NT2/D1 (cell line): ENCODE measurements around the gene BRIP1.

Experiments used
- DNase-seq: peaks from one replicate; pipeline ENCODE4 v3.0.0-alpha.2; 2011; ENCODE audit warnings: low read depth, low spot score
- H3K27me3 ChIP-seq: 2 replicates; pipeline ENCODE4 v1.6.0; 2011; ENCODE audit warnings: mild to moderate bottlenecking; ENCODE audit not compliant: insufficient read length, insufficient read depth
- H3K36me3 ChIP-seq: 2 replicates; pipeline ENCODE4 v1.6.1; 2011; ENCODE audit warnings: mild to moderate bottlenecking, low read length, mixed read lengths; ENCODE audit not compliant: insufficient read depth, insufficient read length
- H3K4me1 ChIP-seq: 2 replicates; pipeline ENCODE4 v1.5.1; 2011; ENCODE audit not compliant: insufficient read depth, insufficient read length
- H3K4me3 ChIP-seq: 2 replicates; pipeline ENCODE4 v1.5.1; 2011; ENCODE audit warnings: low read depth; ENCODE audit not compliant: insufficient read length
- H3K9ac ChIP-seq: 2 replicates; pipeline ENCODE4 v1.6.0; 2011; ENCODE audit warnings: low read depth; ENCODE audit not compliant: insufficient read length
- H3K9me3 ChIP-seq: 2 replicates; pipeline ENCODE4 v1.5.1; 2011; ENCODE audit warnings: mild to moderate bottlenecking, low read length; ENCODE audit not compliant: insufficient read depth
- SUZ12 ChIP-seq: IDR thresholded peaks from 2 replicates; pipeline ENCODE4 v1.6.1; 2011; ENCODE audit not compliant: insufficient read length, insufficient read depth; ENCODE audit errors: extremely low read depth
- YY1 ChIP-seq: IDR thresholded peaks from 2 replicates; pipeline ENCODE4 v1.6.1; 2011; ENCODE audit not compliant: insufficient read length, insufficient read depth
- ZNF274 ChIP-seq: IDR thresholded peaks from 2 replicates; pipeline ENCODE4 v1.6.1; 2011; ENCODE audit warnings: mild to moderate bottlenecking, low read depth, low read length

BRIP1 gene

DNA sequence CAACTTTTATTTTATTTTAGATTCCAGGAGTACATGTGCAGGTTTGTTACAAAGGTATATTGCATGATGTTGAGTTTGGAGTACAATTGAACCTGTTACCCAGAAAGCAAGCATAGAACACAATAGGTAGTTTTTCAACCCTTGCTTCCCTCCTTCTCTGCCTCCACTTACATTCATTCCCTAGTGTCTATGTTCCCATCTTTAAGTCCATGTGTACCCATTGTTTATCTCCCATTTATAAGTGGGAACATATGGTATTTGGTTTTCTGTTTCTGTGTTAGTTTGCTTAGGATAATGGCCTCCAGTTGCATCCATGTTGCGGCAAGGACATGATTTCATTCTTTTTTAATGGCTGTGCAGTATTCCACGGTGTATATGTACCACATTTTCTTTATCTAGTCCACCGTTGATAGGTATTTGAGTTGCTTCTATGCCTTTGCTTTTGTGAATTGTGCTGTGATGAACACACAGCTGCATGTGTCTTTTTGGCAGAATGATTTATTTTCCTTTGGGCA, 158.3 kb downstream of the BRIP1 start:
- DNase-seq = no peak
- TF ChIP-seq ZNF274 (no peak), YY1 (no peak), SUZ12 (no peak)
- peaks cover 2% of the 10 kb centered on the region for H3K36me3 ChIP-seq

DNA sequence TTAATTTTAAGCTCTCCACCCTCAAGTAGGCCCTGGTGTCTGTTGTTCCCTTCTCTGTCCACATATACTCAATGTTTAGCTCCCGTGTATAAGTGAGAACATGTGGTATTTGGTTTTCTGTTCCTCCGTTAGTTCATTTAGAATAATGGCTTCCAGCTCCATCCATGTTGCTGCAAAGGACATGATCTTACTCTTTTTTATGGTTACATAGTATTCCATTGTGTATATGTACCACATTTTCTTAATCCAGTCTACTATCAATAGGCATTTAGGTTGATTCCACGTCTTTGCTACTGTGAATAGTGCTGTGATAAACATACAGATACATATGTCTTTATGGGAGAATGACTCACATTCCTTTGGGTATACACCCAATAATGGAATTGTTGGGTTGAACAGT, 160.9 kb downstream of the BRIP1 start:
- Histone ChIP-seq H3K9ac (no peak overlapping the region), H3K4me3 (no peak overlapping the region), H3K9me3 (peaks cover 47% of the 10 kb centered on the region), H3K36me3 (peaks cover 2% of the 10 kb centered on the region), H3K4me1 (no peaks in the 10 kb centered on the region), H3K27me3 (no peaks in the 10 kb centered on the region)
- no peak for DNase-seq
- TF ChIP-seq YY1 = no peak
- TF ChIP-seq SUZ12 = no peak
- no peak for TF ChIP-seq ZNF274

More for the DNA sequence above, 158.3 kb downstream of the BRIP1 start:
- H3K4me1 ChIP-seq = no peaks in the 10 kb centered on the region
- H3K9ac ChIP-seq = no peak overlapping the region
- H3K9me3 ChIP-seq = peaks cover 33% of the 10 kb centered on the region
- H3K27me3 ChIP-seq = no peaks in the 10 kb centered on the region
- no peak overlapping the region for H3K4me3 ChIP-seq

- no peak for DNase-seq
- H3K4me3 ChIP-seq = no peak overlapping the region
- peaks cover 47% of the 10 kb centered on the region for H3K9me3 ChIP-seq
- peaks cover 2% of the 10 kb centered on the region for H3K36me3 ChIP-seq
- no peak for TF ChIP-seq SUZ12
- no peaks in the 10 kb centered on the region for H3K4me1 ChIP-seq
- H3K9ac ChIP-seq = no peak overlapping the region
- H3K27me3 ChIP-seq = no peaks in the 10 kb centered on the region
Observed at GRCh38 chr17:61701978-61702377, 161.3 kb downstream of the BRIP1 start.

DNA sequence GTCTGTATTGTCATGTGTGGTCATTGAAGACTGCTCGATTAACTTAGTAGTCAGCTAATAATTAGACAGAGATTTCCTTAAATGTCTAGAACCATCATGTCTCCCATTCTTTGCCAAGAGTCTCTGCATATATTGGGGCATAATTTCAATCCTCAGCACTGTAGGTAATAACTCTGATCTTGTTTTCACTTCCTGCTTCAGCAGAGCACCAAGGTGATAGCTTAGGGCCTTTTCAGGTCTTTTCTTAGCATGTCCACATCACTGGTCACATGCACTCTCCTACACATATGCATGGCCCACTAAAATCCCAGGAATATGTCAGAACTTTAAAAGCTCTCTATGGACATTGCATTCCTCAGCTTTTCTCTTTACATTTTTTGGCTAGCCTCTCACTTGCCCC, 162.0 kb downstream of the BRIP1 start:
- H3K4me3 ChIP-seq = no peak overlapping the region
- DNase-seq = no peak
- TF ChIP-seq SUZ12 = no peak
- TF ChIP-seq YY1 = no peak
- TF ChIP-seq ZNF274 = no peak
- no peaks in the 10 kb centered on the region for H3K4me1 ChIP-seq
- H3K27me3 ChIP-seq = no peaks in the 10 kb centered on the region
- no peak overlapping the region for H3K9ac ChIP-seq
- H3K9me3 ChIP-seq = peaks cover 47% of the 10 kb centered on the region
- peaks cover 2% of the 10 kb centered on the region for H3K36me3 ChIP-seq

DNA sequence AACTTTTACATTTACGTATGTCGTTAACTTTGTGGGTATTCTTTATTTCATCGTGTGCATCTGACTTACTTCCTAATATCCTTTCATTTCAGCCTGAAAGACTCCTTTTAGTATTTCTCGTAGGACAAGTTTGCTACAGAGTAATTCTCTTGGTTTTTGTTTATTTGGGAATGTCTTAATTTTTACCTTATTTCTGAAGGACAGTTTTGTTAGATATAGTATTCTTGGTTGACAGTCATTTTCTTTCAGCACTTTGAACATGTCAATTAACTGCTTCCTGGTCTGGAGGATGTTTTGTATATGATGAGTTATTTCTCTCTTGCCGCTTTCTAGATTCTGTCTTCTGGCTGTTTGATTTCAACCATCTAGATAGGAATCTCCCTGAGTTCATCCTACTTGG, 163.1 kb downstream of the BRIP1 start:
- no peak for TF ChIP-seq ZNF274
- TF ChIP-seq SUZ12 = no peak
- TF ChIP-seq YY1 = no peak
- H3K36me3 ChIP-seq = peaks cover 2% of the 10 kb centered on the region
- no peaks in the 10 kb centered on the region for H3K4me1 ChIP-seq
- no peak overlapping the region for H3K4me3 ChIP-seq
- H3K27me3 ChIP-seq = no peaks in the 10 kb centered on the region
- H3K9ac ChIP-seq = no peak overlapping the region
- peaks cover 47% of the 10 kb centered on the region for H3K9me3 ChIP-seq
- no peak for DNase-seq

GRCh38 chr17:61699694-61700093, 163.6 kb downstream of the BRIP1 start:
- no peak for DNase-seq
- no peak for TF ChIP-seq ZNF274
- no peak for TF ChIP-seq YY1
- TF ChIP-seq SUZ12 = no peak
- Histone ChIP-seq H3K36me3 (peaks cover 2% of the 10 kb centered on the region), H3K9me3 (peaks cover 47% of the 10 kb centered on the region), H3K27me3 (no peaks in the 10 kb centered on the region), H3K4me3 (no peak overlapping the region), H3K9ac (no peak overlapping the region), H3K4me1 (no peaks in the 10 kb centered on the region)

DNA sequence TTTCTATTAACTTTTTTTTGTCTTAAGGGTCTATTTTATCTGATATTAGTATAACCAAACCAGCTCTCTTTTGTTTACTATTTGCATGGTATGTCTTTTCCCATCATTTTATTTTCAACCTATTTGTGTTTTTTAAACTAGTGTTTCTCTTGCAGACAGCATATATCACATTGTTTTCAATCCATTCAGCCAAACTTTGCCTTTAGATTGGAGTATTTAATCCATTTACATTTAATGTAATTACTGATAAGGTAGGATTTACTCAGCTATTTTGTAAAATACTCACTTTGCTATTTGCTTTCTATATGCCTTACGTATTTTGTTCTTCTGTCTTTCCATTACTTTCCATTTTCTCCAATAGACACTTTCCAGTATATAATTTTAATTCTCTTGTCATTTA, 164.3 kb downstream of the BRIP1 start:
- H3K4me1 ChIP-seq = no peaks in the 10 kb centered on the region
- no peak overlapping the region for H3K4me3 ChIP-seq
- H3K9me3 ChIP-seq = peaks cover 47% of the 10 kb centered on the region
- peaks cover 2% of the 10 kb centered on the region for H3K36me3 ChIP-seq
- TF ChIP-seq ZNF274 (no peak), YY1 (no peak), SUZ12 (no peak)
- H3K9ac ChIP-seq = no peak overlapping the region
- DNase-seq = no peak
- H3K27me3 ChIP-seq = no peaks in the 10 kb centered on the region

DNA sequence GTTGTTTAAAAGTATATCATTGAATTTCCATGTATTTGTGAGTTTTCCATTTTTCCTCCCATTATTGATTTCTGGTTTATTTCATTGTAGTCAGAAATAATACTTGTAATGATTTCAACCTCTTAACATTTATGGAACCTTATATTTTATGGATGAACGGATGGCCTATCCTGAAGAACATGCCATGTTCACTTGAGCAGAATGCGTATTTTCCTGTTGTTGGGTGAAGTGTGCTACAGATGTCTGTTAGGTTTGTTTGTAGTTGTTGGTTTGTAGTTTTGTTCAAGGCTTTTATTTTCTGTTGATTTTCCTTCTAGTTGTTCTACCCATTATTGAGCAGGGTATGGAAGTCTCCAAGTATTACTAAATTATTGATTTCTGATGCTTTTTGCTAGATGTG, 165.1 kb downstream of the BRIP1 start:
- Histone ChIP-seq H3K9me3 (peaks cover 47% of the 10 kb centered on the region), H3K36me3 (peaks cover 2% of the 10 kb centered on the region), H3K27me3 (no peaks in the 10 kb centered on the region), H3K4me3 (no peak overlapping the region), H3K4me1 (no peaks in the 10 kb centered on the region), H3K9ac (no peak overlapping the region)
- DNase-seq = no peak
- TF ChIP-seq ZNF274 = no peak
- no peak for TF ChIP-seq YY1
- TF ChIP-seq SUZ12 = no peak
